Measurements from ENCODE around the gene UCHL5.
"Not testable (repeated sequence)": the region's sequence is repeated elsewhere in the genome, so short reads cannot be mapped to it uniquely, and the experiment has no call there.

The UCHL5 gene

GRCh38 chr1:193014400-193014799, 44.8 kb downstream of the UCHL5 start:
- FAIRE-seq (no peak), DNase-seq (ENCODE audit: insufficient read length, low spot score) (no peak)

- DNase-seq (ENCODE audit: insufficient read length, low spot score) (no peak), FAIRE-seq (no peak)
These were observed 45.5 kb downstream of the UCHL5 start for GRCh38 chr1:193013707-193014106.

DNA sequence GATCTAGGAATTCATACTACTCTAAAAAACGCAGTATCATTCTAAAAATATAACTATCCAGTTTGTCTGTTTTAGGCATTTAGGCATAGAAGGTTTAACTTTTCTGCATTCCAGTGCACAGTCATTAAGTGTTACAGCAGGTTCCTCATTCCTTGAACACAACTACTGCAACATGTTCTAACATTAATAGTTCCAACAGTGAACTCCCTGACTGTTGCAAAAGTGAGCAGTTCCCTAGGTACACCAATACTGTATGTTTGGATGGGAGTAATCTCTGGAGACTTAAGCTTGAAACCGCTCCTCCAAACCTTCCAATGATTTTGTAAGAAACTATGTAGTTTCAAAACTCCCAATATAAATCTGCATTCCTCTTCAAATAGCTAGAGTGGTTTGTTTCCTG, 46.2 kb downstream of the UCHL5 start:
- DNase-seq (ENCODE audit: insufficient read length, low spot score) (no peak), FAIRE-seq (no peak)

DNA sequence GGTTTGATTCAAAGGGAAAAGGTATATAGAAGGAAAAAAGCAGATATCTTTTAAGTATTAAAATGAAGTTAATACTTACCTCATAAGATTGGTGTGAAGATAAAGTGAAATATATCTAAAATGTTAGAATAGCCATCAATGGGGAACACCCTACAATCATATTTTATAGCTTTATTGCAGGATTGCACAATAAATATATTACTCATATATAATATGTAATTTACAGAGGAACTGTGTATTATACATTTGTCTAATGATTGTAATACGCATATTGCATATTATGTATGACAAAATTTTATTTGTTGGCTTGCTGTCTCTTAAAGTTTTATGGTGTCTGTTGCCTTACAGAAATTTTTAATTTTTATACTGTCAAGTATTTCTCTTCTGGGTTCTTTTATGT, 47.8 kb downstream of the UCHL5 start:
- FAIRE-seq (no peak), DNase-seq (ENCODE audit: insufficient read length, low spot score) (no peak)

- no peak for DNase-seq (ENCODE audit: insufficient read length, low spot score)
- no peak for FAIRE-seq
These were observed 49.7 kb downstream of the UCHL5 start for GRCh38 chr1:193009501-193009900.

DNA sequence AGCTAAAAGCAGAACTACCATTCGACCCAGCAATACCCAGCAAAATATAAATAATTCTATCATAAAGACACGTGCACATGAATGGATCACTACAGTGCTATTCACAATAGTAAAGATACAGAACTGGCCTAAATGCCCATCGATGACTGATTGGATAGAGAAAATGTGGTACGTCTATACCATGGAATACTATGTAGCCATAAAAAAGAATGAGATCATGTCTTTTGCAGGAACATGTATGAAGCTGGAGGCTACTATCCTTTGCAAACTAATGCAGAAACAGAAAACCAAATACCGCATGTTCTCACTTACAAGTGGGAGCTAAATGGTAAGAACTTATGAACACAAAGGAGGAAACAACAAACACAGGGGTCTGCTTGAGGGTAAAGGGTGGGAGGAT, 53.4 kb downstream of the UCHL5 start:
- FAIRE-seq (no peak), DNase-seq (ENCODE audit: insufficient read length, low spot score) (no peak)

DNA sequence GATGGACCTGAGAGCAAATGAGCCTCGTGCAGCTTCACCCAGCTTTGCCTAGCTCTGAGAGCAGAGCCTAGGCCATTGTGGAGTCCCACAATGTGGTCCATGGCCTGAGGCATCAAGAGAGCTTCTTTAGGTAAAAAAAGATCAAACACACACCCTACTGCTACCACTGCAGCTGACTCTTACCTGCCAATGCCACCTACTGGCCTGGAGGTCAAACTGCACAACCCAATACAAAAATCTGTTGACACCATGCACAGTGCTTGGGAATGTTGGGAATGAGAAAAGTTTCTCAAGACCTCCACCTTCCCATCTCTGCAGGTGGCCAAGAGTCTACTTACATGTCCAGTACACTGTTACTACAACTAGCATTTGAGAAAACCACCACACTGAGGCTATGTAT, 60.6 kb downstream of the UCHL5 start:
- no peak for DNase-seq (ENCODE audit: insufficient read length, low spot score)
- no peak for FAIRE-seq

GRCh38 chr1:192994141-192994540, 65.0 kb downstream of the UCHL5 start:
- DNase-seq (ENCODE audit: insufficient read length, low spot score) (no peak), FAIRE-seq (no peak)

DNA sequence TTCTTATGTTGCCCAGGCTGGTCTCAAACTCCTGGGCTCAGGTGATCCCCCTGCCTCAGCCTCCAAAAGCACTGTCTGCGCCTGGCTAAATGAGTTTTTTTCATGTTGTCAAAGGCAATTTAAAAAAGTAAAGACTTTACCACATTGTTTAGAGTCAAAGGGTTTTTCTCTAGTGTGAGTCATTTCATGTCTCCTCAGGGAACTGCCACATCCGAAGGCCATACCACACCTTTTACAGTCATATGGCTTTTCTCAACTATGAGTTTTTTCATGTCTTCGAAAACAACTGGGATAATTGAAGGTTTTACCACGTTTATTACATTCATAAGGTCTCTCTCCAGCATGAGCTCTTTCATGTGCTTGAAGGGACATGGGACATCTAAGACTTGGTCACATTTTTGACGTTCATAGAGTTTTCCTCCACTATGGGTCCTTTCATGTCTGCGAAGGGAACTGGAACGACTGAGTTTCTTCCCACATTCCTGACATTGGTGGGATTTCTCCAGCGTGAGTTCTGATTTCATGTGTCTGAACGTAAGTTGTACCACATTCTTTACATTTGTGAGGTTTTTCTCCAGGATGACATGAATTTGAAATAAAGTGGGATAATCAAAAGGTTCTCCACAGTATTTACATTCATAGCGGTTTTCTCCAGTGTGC, 65.6 kb downstream of the UCHL5 start:
- no peak for DNase-seq (ENCODE audit: insufficient read length, low spot score)
- FAIRE-seq: no peak

- DNase-seq (ENCODE audit: insufficient read length, low spot score); FAIRE-seq: not testable (repeated sequence)
These were observed 72.3 kb downstream of the UCHL5 start for GRCh38 chr1:192986748-192987334.

GRCh38 chr1:192986110-192986747, 72.9 kb downstream of the UCHL5 start:
- DNase-seq (ENCODE audit: insufficient read length, low spot score): no peak
- FAIRE-seq: no peak

DNA sequence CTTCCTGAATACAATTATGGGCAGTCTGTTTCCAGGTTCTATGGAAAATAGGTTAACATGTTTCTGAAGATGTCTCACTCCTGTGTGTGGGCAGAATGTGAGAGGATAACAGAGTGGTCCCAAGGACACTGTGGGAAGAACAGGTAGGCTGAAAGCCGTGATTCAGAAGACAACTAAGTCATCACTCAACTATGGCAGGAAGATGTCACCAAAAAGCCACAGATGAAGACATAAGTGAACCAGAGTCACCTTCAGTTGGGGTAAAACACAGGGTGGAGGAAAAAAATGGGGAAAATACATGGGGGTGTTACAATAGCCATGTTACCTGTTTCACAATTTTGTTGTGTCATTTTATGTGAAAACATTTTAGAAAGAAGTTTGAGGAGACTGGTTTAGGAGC, 75.1 kb downstream of the UCHL5 start:
- FAIRE-seq (no peak), DNase-seq (ENCODE audit: insufficient read length, low spot score) (no peak)

DNA sequence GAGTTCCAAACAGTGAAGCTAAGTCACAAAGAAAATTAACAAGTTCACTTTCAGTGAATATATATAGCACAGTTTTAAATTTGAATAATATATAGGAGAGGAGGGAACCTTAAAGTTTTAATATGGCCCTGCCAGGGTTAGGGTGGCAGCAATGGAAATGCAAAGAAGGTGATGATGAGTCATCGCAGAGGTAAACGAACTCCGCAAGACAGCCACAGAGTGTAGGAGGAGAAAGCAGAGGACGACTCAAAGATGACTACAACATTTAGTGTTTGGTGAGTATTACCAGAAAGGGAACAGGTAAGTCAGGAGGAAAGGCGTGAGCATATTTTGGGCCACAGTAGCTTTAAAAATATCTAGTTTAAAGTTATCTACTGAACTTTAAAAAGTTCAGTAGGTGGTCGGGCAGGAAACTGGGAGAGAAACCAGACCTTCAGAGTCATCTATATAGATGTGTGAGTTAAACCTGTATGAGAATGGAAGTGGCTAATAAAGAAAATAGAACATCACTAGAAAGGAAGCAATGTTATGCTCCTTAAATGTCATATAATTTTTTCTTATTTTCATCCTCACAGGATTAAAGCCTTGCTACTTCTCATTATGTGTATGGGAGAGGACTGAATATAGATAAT, 75.7 kb downstream of the UCHL5 start:
- FAIRE-seq (no peak), DNase-seq (ENCODE audit: insufficient read length, low spot score) (no peak)

DNA sequence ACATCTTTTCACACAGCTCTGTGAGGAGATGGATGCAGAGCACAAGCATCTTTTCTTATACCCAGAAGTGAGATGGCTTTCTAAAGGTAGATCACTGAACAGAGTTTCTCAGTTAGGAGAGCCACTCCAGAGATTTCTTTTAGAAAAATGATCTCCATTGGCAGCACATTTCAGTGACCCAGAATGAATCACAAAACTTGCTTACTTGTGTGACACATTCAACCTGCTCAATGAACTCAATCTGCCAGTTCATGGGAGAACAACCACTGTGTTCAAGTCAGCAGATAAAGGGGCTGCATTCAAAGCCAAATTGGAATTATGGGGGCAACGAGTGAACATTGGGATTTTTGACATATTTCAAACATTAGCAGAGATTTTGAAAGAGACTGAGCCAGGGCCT, 78.3 kb downstream of the UCHL5 start:
- no peak for FAIRE-seq
- no peak for DNase-seq (ENCODE audit: insufficient read length, low spot score)

- not testable (repeated sequence) for FAIRE-seq; DNase-seq (ENCODE audit: insufficient read length, low spot score)
These were observed 78.8 kb downstream of the UCHL5 start for GRCh38 chr1:192980334-192980733.

GRCh38 chr1:192979542-192979941, 79.6 kb downstream of the UCHL5 start:
- DNase-seq (ENCODE audit: insufficient read length, low spot score): no peak
- FAIRE-seq: no peak

GRCh38 chr1:192978195-192978710, 80.9 kb downstream of the UCHL5 start:
- no peak for FAIRE-seq
- no peak for DNase-seq (ENCODE audit: insufficient read length, low spot score)

DNA sequence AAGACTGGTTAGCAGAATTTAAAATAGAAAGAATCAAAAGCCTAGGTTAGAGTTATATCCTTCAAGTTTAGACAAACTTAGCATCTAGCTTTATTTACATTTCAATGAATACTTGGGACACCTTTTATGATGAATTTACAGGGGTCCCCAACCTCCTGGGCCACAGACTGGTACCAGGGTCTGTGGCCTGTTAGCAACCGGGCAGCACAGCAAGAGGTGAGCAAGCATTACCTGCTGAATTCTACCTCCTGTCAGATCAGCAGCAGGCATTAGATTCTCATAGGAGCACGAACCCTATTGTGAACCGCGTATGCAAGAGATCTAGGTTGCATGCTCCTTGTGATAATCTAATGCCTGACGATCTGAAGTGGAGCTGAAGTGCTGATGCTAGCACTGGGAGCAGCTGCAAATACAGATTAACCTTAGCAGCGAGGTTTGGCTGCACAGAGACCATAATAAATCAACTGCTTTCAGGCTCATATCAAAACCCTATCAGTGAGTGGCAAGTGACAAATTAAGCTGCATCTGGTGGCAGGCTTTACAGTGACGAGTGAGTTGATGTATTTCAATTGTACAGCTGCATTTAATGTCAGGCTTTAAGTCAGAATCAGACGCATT, 82.0 kb downstream of the UCHL5 start:
- no peak for FAIRE-seq
- DNase-seq (ENCODE audit: insufficient read length, low spot score): no peak

DNA sequence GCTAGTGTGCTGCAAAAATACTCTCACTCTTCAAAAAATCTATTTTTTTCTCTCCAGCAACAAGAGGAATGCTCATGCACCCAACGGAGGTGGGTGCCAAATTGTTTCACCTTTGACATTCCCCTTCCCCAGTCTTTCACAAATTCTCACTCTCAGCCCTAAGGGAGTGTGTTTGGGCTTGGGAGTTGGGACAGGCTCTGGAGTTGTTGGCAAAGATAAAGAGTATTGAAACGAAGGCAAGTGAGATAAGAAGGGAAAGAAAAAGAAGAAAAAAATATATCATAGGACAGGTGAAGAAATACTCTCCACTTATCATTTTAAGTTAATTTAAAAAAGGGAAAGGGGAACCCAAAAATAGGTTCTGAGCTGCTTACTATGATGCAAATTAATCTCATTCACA, 82.6 kb downstream of the UCHL5 start:
- no peak for FAIRE-seq
- no peak for DNase-seq (ENCODE audit: insufficient read length, low spot score)

GRCh38 chr1:192974701-192975100, 84.5 kb downstream of the UCHL5 start:
- DNase-seq (ENCODE audit: insufficient read length, low spot score) (no peak), FAIRE-seq (peak; percentile 18)

DNA sequence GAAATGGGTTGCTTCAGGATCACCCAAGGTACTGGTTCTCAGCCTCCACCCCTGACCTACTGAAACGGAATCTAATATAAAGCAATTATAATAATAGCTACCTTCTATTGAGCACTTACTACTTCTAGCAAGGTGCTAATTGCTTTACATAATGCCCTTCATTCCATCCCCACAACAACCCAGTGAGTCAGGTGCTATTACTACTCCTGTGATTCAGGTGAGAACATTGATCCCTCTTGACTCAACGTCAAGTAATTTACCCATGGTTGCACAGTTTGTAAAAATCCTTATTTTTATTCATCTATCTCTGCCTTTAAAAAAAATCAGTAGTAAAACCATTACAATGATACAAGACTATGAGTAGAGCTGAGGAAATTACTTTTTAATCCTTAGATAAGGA, 85.2 kb downstream of the UCHL5 start:
- FAIRE-seq: no peak
- no peak for DNase-seq (ENCODE audit: insufficient read length, low spot score)
